WTC11 (cell line): ENCODE results near the gene DIP2A. TPM values are rescaled to one million over a fixed set of nuclear protein-coding genes. Genes with fewer than 3 reads are reported as not detected.

Source experiments
- ATAC-seq: fragments of 200-7000 bp; cut with Tn5 transposase; 2 replicates; pipeline ENCODE4 v1.10.0; 2021; ENCODE audit warnings: mild to moderate bottlenecking, moderate library complexity
- CTCF ChIA-PET: fragments of 300-600 bp; sonication (Branson Sonifier 250); formaldehyde crosslinking; loops from one replicate; lab custom pipeline; 2021; ENCODE audit warnings: antibody characterized with exemption; lab: Charles Lee
- POLR2A ChIA-PET: fragments of 350-600 bp; sonication (Branson Sonifier 250); formaldehyde crosslinking; loops from one replicate; lab custom pipeline; 2021; ENCODE audit warnings: antibody characterized with exemption; lab: Charles Lee
- DNase-seq: peaks from one replicate; pipeline ENCODE4 v3.0.0; 2021; ENCODE audit warnings: low spot score
- H3K27ac Mint-ChIP-seq: 2 replicates; pipeline ENCODE4 v1.8.0; 2021; ENCODE audit warnings: mixed read lengths
- H3K27me3 Mint-ChIP-seq: 2 replicates; pipeline ENCODE4 v1.8.0; 2021; ENCODE audit warnings: low read depth, mild to moderate bottlenecking, moderate library complexity, mixed read lengths
- H3K36me3 Mint-ChIP-seq: 2 replicates; pipeline ENCODE4 v1.8.0; 2021; ENCODE audit warnings: mixed read lengths
- H3K4me1 Mint-ChIP-seq: 2 replicates; pipeline ENCODE4 v1.8.0; 2022; ENCODE audit warnings: mixed read lengths
- H3K4me3 Mint-ChIP-seq: 2 replicates; pipeline ENCODE4 v1.8.0; 2021; ENCODE audit warnings: mild to moderate bottlenecking, moderate library complexity, mixed read lengths
- H3K9me3 Mint-ChIP-seq: 2 replicates; pipeline ENCODE4 v1.8.0; 2021; ENCODE audit warnings: mixed read lengths
- ELF4 ChIP-seq: sonication (generic); formaldehyde crosslinking; IDR thresholded peaks from 2 replicates; pipeline ENCODE4 v1.8.1; 2022; ENCODE audit warnings: low read depth, mild to moderate bottlenecking, moderate library complexity, missing genetic modification reagents
- ESRRA ChIP-seq: sonication (generic); formaldehyde crosslinking; IDR thresholded peaks from 2 replicates; pipeline ENCODE4 v1.8.1; 2022; ENCODE audit warnings: mild to moderate bottlenecking, missing genetic modification reagents, borderline replicate concordance
- MXD4 ChIP-seq: fragments of 250-450 bp; sonication (Bioruptor Pico); IDR thresholded peaks from 2 replicates; pipeline ENCODE4 v1.8.0; 2021; ENCODE audit warnings: mild to moderate bottlenecking, moderate library complexity, borderline replicate concordance
- NR2C2 ChIP-seq: sonication (generic); formaldehyde crosslinking; IDR thresholded peaks from 2 replicates; pipeline ENCODE4 v1.8.0; 2022; ENCODE audit warnings: mild to moderate bottlenecking, missing genetic modification reagents
- ZNF232 ChIP-seq: sonication (generic); formaldehyde crosslinking; IDR thresholded peaks from 2 replicates; pipeline ENCODE4 v1.8.0; 2022; ENCODE audit warnings: mild to moderate bottlenecking, missing genetic modification reagents
- ZNF317 ChIP-seq: sonication (generic); formaldehyde crosslinking; IDR thresholded peaks from 2 replicates; pipeline ENCODE4 v1.8.1; 2023; ENCODE audit warnings: low read depth, mild to moderate bottlenecking, moderate library complexity, missing genetic modification reagents, borderline replicate concordance
- ZNF416 ChIP-seq: fragments of 250-450 bp; sonication (Bioruptor Pico); IDR thresholded peaks from 2 replicates; pipeline ENCODE4 v1.9.0; 2021; ENCODE audit warnings: mild to moderate bottlenecking, inconsistent platforms
- total RNA-seq: library from RNA; stranded (reverse); gene quantifications from 3 replicates; pipeline ENCODE4 v1.2.3, GENCODE V29; 2021
- TF ChIP-seq, protein P1 (sequence below): fragments of 250-450 bp; sonication (Bioruptor Pico); IDR thresholded peaks from 2 replicates; pipeline ENCODE4 v1.8.0; 2021; ENCODE audit warnings: mild to moderate bottlenecking
- TF ChIP-seq, protein P2 (sequence below): fragments of 250-450 bp; sonication (Bioruptor Pico); IDR thresholded peaks from 2 replicates; pipeline ENCODE4 v1.9.0; 2021; ENCODE audit warnings: mild to moderate bottlenecking
- TF ChIP-seq, protein P3 (sequence below): fragments of 250-450 bp; sonication (Bioruptor Pico); IDR thresholded peaks from 2 replicates; pipeline ENCODE4 v1.9.0; 2021; ENCODE audit warnings: mild to moderate bottlenecking, borderline replicate concordance
- TF ChIP-seq, protein P4 (sequence below): fragments of 250-450 bp; sonication (Bioruptor Pico); conservative IDR thresholded peaks from 2 replicates; pipeline ENCODE4 v1.9.0; 2021; ENCODE audit warnings: mild to moderate bottlenecking
- TF ChIP-seq, protein P5 (sequence below): fragments of 250-450 bp; sonication (Bioruptor Pico); IDR thresholded peaks from 2 replicates; pipeline ENCODE4 v1.9.0; 2021; ENCODE audit warnings: mild to moderate bottlenecking
- TF ChIP-seq, protein P6 (sequence below): sonication (generic); formaldehyde crosslinking; IDR thresholded peaks from 2 replicates; pipeline ENCODE4 v1.8.0; 2022; ENCODE audit warnings: mild to moderate bottlenecking, missing genetic modification reagents
- TF ChIP-seq, protein P7 (sequence below): sonication (generic); formaldehyde crosslinking; IDR thresholded peaks from 2 replicates; pipeline ENCODE4 v1.8.1; 2023; ENCODE audit warnings: mild to moderate bottlenecking, missing genetic modification reagents

Gene DIP2A
- total RNA-seq, 1 experiment from 2014 or later: 39.4 TPM

DNA sequence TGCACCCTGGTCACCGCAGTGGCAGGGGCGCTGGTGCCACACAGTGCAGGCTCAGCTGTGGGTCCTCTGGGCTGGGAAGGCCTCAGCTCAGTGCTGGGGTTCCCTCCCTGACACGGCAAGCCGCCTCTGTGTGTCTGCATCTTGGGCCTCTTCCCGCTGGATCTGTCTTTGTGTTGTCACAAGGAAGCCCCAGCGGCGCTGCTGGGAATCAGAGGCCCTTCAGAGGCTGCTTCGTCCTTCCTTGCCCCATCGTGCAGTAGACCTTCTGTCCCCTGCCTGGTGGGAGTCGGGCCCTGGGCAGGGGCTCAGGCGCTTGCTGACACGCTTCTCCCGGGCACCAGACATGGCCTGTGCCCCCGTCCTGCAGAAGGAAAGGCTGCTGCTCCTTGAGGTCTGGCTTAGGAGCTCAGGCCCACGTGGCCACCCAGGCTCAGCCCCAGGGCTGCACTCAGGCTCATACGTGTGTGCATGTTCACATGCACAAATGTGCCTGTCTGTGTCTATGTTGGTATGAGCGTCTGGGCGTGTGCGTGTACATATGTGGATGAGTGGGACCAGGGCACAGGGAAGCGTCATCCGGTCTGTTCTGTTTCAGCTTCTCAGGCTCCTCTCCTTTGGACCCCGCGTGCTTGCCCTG is 24.3 kb upstream of the DIP2A start:
- ChIA-PET CTCF (no interaction called here), POLR2A (no interaction called here)
- H3K4me3 Mint-ChIP-seq: no peak overlapping the region
- ATAC-seq: no peak
- no peaks in the 10 kb centered on the region for H3K27me3 Mint-ChIP-seq
- no peaks in the 10 kb centered on the region for H3K4me1 Mint-ChIP-seq
- DNase-seq: no peak
- H3K36me3 Mint-ChIP-seq: peaks cover 62% of the 10 kb centered on the region
- no peaks in the 10 kb centered on the region for H3K9me3 Mint-ChIP-seq
- H3K27ac Mint-ChIP-seq: no peak overlapping the region
- no peak for TF ChIP-seq ELF4 (CRISPR knock-in tag)
- TF ChIP-seq, protein P1, sequence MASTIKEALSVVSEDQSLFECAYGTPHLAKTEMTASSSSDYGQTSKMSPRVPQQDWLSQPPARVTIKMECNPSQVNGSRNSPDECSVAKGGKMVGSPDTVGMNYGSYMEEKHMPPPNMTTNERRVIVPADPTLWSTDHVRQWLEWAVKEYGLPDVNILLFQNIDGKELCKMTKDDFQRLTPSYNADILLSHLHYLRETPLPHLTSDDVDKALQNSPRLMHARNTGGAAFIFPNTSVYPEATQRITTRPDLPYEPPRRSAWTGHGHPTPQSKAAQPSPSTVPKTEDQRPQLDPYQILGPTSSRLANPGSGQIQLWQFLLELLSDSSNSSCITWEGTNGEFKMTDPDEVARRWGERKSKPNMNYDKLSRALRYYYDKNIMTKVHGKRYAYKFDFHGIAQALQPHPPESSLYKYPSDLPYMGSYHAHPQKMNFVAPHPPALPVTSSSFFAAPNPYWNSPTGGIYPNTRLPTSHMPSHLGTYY (CRISPR knock-in tag): no peak
- TF ChIP-seq, protein P2, sequence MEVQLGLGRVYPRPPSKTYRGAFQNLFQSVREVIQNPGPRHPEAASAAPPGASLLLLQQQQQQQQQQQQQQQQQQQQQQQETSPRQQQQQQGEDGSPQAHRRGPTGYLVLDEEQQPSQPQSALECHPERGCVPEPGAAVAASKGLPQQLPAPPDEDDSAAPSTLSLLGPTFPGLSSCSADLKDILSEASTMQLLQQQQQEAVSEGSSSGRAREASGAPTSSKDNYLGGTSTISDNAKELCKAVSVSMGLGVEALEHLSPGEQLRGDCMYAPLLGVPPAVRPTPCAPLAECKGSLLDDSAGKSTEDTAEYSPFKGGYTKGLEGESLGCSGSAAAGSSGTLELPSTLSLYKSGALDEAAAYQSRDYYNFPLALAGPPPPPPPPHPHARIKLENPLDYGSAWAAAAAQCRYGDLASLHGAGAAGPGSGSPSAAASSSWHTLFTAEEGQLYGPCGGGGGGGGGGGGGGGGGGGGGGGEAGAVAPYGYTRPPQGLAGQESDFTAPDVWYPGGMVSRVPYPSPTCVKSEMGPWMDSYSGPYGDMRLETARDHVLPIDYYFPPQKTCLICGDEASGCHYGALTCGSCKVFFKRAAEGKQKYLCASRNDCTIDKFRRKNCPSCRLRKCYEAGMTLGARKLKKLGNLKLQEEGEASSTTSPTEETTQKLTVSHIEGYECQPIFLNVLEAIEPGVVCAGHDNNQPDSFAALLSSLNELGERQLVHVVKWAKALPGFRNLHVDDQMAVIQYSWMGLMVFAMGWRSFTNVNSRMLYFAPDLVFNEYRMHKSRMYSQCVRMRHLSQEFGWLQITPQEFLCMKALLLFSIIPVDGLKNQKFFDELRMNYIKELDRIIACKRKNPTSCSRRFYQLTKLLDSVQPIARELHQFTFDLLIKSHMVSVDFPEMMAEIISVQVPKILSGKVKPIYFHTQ (CRISPR knock-in tag): no peak
- TF ChIP-seq, protein P3, sequence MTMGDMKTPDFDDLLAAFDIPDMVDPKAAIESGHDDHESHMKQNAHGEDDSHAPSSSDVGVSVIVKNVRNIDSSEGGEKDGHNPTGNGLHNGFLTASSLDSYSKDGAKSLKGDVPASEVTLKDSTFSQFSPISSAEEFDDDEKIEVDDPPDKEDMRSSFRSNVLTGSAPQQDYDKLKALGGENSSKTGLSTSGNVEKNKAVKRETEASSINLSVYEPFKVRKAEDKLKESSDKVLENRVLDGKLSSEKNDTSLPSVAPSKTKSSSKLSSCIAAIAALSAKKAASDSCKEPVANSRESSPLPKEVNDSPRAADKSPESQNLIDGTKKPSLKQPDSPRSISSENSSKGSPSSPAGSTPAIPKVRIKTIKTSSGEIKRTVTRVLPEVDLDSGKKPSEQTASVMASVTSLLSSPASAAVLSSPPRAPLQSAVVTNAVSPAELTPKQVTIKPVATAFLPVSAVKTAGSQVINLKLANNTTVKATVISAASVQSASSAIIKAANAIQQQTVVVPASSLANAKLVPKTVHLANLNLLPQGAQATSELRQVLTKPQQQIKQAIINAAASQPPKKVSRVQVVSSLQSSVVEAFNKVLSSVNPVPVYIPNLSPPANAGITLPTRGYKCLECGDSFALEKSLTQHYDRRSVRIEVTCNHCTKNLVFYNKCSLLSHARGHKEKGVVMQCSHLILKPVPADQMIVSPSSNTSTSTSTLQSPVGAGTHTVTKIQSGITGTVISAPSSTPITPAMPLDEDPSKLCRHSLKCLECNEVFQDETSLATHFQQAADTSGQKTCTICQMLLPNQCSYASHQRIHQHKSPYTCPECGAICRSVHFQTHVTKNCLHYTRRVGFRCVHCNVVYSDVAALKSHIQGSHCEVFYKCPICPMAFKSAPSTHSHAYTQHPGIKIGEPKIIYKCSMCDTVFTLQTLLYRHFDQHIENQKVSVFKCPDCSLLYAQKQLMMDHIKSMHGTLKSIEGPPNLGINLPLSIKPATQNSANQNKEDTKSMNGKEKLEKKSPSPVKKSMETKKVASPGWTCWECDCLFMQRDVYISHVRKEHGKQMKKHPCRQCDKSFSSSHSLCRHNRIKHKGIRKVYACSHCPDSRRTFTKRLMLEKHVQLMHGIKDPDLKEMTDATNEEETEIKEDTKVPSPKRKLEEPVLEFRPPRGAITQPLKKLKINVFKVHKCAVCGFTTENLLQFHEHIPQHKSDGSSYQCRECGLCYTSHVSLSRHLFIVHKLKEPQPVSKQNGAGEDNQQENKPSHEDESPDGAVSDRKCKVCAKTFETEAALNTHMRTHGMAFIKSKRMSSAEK (CRISPR knock-in tag): no peak
- no peak for TF ChIP-seq ZNF232
- TF ChIP-seq, protein P4, sequence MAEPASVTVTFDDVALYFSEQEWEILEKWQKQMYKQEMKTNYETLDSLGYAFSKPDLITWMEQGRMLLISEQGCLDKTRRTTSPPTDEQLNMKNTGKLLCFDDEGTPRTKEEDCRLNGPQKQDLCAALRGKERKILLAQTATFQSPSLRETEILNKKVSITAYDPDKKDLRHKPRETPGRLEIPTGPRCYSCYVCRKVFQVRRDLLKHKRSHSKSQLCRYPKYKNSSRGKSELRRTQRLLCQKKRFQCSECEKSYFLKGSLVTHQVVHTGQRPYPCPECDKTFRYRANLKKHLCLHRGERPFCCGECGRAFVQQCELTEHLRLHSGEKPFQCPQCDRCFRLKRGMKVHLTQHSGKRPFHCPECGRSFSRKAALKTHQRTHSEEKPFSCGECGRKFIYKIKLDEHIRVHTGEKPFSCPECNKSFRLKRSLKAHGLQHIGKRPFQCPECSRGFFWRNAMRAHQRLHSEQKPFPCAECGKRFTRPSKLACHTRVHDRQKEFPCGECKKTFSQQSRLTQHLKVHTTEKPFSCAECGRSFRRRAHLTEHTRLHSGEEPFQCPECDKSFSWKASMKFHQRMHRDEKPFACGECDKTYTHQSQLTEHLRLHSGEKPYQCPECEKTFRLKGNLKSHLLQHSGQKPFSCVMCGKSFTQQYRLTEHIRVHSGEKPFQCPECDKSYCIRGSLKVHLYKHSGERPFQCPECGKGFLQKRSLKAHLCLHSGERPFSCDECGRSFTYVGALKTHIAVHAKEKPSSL (CRISPR knock-in tag): no peak
- TF ChIP-seq ZNF416 (CRISPR knock-in tag): no peak
- no peak for TF ChIP-seq ZNF317 (CRISPR knock-in tag)
- no peak for TF ChIP-seq MXD4
- no peak for TF ChIP-seq NR2C2 (CRISPR knock-in tag)
- TF ChIP-seq ESRRA (CRISPR knock-in tag): no peak
- TF ChIP-seq, protein P5, sequence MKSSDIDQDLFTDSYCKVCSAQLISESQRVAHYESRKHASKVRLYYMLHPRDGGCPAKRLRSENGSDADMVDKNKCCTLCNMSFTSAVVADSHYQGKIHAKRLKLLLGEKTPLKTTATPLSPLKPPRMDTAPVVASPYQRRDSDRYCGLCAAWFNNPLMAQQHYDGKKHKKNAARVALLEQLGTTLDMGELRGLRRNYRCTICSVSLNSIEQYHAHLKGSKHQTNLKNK (CRISPR knock-in tag): no peak
- TF ChIP-seq, protein P6, sequence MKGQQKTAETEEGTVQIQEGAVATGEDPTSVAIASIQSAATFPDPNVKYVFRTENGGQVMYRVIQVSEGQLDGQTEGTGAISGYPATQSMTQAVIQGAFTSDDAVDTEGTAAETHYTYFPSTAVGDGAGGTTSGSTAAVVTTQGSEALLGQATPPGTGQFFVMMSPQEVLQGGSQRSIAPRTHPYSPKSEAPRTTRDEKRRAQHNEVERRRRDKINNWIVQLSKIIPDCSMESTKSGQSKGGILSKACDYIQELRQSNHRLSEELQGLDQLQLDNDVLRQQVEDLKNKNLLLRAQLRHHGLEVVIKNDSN (CRISPR knock-in tag): no peak
- TF ChIP-seq, protein P7, sequence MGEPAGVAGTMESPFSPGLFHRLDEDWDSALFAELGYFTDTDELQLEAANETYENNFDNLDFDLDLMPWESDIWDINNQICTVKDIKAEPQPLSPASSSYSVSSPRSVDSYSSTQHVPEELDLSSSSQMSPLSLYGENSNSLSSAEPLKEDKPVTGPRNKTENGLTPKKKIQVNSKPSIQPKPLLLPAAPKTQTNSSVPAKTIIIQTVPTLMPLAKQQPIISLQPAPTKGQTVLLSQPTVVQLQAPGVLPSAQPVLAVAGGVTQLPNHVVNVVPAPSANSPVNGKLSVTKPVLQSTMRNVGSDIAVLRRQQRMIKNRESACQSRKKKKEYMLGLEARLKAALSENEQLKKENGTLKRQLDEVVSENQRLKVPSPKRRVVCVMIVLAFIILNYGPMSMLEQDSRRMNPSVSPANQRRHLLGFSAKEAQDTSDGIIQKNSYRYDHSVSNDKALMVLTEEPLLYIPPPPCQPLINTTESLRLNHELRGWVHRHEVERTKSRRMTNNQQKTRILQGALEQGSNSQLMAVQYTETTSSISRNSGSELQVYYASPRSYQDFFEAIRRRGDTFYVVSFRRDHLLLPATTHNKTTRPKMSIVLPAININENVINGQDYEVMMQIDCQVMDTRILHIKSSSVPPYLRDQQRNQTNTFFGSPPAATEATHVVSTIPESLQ (CRISPR knock-in tag): no peak
